Activated CD4-positive, CD25-positive, alpha-beta regulatory T cell treated with anti-CD3 and anti-CD28 coated beads, Interleukin-2, amount 50 U/mL, for 72 hours (primary cell): Measurements from ENCODE around the gene CD81.

Source experiments
- DNase-seq: peaks from one replicate; pipeline ENCODE4 v3.0.0; 2021

Gene CD81

GRCh38 chr11:2408671-2409070 lies 31.6 kb downstream of the CD81 start:
- no peak for DNase-seq

- DNase-seq = no peak
These were observed 32.0 kb downstream of the CD81 start for GRCh38 chr11:2409126-2409525.

- no peak for DNase-seq
These were observed 32.7 kb downstream of the CD81 start for GRCh38 chr11:2409611-2410468.

- no peak for DNase-seq
These were observed 33.5 kb downstream of the CD81 start for GRCh38 chr11:2410616-2411015.

DNA sequence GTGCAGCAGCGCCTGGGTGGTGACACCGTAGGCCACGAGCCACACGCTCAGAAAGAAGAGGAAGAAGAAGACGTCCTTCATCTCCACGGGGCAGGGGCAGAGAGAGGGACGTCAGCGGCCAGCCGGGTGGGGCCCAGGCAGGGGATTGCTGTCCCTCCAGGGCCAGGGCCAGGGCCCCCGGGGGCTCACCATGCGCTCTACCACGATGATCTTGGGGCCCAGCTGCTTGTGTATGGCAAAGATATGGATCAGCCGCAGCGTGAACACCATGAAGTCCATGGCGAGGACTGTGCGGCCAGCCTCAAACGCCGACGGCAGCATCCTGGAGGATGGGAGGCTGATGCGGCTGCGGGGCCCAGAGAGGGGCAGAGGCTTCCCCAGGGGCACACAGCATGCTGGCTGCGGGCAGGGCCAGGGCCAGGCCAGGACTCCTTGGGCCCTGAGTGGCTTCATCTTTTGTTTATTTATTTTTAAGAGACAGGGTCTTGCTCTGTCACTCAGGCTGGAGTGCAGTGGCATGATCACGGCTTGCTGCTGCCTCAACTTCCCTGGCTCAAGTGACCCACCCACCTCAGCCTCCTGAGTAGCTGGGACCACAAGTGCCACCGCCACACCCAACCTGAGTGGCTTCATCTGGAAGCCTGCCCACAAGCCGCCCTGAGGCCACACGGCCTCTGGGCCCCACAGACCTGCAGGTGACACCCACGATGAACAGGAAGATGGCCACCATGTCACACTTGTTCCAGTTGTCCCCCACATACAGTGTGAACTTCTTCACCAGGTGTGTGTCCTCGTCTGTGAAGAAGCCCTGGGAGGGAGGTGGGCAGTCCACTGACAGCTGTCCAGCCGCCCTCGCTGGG lies 34.6 kb downstream of the CD81 start:
- no peak for DNase-seq

DNA sequence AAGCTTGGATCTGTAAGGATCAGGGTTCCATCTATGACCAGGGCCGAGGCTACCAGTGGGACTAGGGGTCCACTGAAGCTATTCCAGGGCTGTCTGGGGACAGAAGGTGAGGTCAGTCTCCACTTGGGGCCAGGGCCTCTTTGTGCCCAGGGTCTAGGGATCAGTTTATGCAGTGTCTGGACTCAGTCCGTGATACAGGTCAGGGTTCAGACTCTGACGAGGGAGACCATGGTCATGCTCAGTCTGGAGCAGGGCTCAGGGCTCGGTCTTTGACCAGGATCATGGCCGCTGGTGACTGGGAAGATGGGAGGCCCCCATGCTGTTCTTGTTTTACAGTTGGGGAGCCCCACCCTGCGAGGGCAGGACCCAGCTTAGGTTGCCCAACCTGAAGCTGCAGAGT lies 35.2 kb downstream of the CD81 start:
- no peak for DNase-seq

DNA sequence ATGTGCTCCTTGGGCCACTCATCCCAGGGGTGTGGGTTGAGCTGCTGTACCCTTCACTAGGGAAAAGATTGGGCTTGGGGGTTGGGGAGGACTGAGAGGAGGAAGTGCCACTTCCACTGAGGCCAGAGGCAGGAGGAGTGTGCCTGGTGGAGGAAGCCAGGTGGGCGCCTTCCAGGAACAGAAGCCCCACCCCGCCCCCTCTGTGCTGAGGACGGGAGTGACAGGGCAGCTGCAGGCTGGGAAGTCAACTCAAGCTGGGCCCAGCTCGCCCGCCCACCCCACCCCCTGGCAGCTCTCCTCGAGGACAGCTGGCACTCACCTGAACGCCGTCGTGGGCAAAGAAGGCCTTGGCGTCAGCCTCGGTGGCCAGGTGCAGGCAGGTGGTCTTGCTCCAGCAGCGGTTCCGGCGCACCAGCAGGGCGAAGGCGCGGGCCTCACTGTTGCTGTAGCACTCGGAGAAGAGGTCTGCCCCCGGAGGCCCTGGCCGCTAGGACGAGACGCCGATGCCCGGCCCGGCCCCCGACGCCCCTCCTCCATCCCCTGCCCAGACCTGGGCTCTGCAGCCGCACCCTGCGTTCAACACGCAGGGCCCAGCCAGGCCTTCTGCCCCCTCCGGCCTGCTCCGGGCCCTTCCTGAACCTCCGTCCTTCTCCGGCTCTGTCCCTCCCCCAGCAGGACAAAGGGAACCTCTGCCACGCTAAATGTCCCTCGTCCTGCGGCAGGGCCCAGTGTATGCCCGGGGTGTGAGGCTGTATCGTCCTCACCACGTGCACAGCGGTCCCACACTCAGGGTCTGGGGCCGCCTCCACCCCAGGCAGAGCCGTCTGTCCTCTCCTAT lies 36.9 kb downstream of the CD81 start:
- no peak for DNase-seq

GRCh38 chr11:2414616-2415015 lies 37.5 kb downstream of the CD81 start:
- no peak for DNase-seq

DNA sequence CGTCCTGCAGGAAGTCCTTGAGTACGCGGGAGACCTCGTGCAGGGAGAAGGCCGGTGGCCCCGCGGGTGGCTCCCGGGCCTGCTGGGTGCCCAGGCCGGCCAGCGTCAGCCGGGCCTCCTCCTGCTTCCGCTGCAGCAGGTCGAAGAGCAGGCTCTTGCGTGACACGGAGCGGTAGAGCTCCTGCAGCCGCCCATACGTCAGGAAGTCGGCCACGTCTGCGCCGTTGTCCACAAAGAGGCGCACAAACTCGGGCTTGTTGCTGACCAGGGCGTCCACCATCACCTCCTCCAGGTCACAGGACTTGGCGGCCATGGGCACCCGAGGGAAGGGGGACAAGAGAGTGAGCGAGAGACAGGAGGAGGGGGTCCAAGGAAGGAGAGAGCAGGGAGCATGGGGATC lies 38.1 kb downstream of the CD81 start:
- no peak for DNase-seq

DNA sequence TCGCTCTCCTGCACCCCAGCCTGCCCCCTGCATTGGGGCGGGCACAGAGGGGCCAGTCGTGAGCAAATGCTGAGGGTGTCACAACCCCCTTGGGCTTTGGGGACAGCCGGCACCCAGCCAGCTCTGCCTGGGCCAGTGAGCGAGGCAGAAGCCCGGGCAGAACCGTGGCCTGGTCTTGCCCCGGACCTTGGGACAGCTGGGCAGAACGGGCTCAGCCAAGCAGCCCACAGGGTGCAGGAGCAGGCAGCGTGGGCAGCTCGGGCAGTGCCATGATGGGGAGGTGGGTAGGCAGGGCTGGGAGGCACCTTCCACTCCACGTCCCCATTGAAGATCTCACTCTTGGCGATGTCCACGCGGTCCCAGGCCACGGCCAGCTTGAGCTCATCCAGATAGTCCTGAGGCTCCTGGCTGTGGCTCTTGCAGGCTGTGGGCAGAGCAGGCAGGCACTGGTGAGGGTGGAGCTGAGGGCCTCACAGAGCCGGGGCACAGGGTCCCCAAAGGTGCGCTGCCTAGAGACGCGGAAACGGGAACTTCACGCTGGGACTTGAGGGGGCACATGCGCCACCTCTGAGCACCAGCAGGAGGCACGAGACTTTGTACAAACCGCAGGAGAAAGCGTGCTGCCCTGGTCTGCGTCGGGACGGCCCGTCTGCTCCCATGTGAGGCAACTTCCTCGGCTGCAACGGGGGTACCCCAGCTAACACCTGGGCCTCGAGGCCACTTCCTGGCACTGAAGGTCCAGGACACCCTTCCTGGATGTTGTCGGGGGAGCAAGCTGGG lies 38.7 kb downstream of the CD81 start:
- no peak for DNase-seq

DNA sequence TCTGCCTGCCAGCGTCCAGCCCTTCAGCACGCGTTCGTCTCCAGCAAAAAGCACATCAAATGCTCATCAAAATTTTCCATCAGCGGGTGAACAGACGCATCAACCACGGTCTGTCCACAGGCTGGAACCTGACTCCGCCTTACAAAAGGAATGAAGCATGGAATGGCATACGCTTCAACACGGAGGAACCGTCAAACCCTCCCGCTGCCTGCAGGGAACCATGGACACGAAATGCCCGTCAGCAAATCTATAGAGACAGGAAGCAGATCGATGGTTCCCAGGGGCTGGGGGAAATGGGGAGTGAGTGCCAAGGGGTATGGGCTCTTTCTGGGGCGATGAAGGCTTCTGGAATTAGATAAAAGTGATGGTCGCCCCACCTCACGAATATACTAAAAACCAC lies 39.7 kb downstream of the CD81 start:
- no peak for DNase-seq

GRCh38 chr11:2417856-2418692 lies 41.0 kb downstream of the CD81 start:
- no peak for DNase-seq

GRCh38 chr11:2418693-2419360 lies 41.7 kb downstream of the CD81 start:
- DNase-seq = no peak

- peak; percentile 69 for DNase-seq
These were observed 42.8 kb downstream of the CD81 start for GRCh38 chr11:2419638-2420501.

DNA sequence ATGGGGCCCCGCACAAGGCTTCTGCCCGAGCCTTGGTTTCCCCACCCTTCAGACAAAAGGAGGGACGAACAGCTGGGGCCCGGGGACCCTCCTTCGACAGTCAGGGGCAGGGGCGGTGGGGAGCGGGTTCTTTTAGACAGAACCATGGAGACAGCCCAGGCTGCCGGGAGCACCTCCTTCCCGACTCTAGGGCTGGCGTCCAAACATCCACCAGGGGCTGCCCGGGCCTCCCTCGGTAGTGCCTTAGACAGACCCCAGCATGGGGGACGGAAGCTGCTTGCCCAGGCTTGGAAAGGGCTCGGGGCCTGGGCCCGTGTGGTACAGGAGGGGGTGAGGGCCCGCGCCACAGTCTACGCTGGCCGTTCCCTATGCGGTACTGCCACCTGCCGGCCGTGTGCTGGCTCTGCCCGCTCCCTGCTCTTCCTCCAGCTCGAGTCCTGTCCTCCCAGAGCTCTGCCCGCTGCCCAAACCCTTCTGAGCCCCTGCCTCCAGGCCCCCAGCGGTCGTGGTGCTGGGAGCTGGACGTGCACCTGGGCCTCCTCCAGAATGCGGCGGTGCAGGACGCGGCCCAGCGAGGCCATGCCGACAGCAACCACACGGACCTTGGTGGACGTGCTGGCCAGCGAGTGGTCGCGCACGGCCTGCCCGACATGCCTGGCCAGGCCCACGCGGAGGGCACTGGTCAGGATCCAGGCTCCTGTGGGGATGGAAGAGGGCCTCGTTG lies 43.6 kb downstream of the CD81 start:
- DNase-seq = peak; percentile 80

DNA sequence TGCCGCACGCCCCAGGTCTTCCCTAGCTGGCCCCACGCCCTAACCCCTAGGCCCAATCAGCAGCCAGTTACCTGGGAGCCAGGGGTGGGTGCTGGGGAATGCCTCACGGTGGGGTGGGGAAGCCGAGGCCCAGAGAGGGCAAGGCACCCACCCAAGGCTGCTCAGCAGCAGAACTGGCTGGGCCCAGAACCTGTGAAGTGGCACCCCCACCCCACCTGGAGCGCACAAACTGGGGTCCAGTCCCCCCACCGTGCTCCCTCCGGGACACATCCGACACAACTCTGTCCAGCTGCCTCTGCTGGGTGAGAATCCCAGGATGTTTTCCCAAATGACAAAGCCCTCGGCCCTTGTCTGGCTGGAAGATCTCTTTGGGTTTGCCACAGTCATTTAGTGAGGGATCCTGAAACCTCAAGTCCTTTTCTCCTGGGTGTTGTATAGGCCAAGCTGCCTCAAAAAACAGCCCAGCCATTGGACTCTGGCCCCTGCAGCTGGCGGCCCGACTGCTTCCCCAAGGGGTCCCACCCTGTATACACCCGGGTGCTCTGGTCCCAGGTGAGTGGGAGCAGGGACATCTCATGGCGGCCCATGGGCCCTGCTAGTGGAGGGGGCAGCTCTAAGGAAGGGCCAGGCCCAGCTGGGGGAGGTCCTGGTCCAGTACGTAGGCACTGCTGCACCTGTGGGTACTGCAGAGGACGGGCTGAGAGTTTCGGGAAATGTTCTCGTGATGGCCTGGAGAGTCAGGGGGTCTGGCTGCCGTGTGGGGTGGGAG lies 44.3 kb downstream of the CD81 start:
- DNase-seq = no peak

GRCh38 chr11:2421996-2422395 lies 44.9 kb downstream of the CD81 start:
- DNase-seq = no peak

DNA sequence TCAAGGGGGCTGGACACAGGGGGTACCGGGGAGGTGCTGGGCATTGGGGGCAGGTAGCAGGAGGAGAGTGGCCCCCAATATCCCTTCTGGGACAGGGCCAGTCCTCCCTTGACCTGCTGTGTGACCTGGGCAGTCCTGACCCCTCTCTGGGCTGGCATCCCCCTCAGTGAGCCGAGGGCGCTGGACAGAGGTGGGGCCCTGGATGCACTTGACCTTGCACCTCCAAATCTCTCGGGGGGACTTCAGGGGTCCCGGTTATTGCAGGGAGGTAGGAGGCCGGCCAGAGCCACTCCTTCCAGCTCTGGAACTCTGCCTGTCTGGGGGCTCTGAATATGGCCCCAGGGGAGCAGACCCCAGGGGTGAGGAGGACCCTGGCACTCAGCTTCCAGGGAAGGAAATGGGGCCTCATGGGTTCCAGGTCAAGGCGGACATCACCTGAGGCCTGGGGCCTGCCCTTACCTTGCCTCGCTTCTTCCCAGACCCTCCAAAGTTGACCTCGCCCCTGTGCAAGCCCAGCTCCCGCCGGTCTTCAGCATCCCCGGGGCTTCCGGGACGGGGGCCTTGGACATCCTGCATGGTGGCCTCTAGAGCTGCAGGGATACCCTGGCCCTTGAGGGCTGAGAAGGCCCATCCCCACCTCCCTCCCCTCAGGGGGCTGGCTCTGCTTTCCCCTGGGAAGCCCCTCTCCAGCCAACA lies 45.5 kb downstream of the CD81 start:
- DNase-seq = no peak
